Raji (cell line): ENCODE measurements around the gene ZMYM4.

ENCODE experiments used
- POLR2A ChIP-seq: IDR thresholded peaks from 2 replicates; pipeline ENCODE4 v1.6.1; 2011; ENCODE audit warnings: low read depth, low read length, control low read depth; ENCODE audit not compliant: insufficient read depth

Gene ZMYM4

DNA sequence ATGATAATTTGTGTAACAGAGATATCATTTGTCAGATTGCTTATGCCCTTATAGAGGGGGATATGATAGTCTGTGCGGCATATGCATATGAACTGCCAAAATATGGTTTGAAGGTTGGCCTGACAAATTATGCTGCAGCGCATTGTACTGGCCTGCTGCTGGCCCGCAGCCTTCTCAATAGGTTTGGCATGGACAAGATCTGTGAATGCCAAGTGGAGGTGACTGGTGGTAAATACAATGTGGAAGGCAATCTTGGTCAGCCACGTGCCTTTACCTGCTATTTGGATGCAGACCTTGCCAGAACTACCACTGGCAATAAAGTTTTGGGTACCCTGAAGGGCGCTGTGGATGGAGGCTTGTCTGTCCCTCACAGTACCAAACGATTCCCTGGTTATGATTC lies 82.4 kb downstream of the ZMYM4 start:
- TF ChIP-seq POLR2A, result no peak

DNA sequence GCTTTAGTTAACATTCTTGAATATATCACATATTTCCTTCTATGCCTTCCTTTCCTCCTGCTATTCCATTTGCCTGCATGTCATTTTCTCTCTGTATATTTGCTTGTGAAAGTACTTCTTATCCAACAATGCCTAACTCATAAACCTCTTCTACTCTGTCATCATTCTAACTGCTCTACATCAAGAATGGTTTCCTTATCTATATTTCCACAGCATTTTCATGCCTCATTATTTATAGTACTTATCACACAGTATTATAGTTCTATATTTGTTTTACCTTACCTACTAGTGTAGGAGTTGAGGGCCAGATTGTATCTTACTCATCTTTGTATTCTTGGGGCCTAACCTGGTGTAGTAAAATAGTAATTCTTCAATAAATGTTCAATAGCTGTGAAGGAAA lies 91.5 kb downstream of the ZMYM4 start:
- TF ChIP-seq POLR2A, result no peak

DNA sequence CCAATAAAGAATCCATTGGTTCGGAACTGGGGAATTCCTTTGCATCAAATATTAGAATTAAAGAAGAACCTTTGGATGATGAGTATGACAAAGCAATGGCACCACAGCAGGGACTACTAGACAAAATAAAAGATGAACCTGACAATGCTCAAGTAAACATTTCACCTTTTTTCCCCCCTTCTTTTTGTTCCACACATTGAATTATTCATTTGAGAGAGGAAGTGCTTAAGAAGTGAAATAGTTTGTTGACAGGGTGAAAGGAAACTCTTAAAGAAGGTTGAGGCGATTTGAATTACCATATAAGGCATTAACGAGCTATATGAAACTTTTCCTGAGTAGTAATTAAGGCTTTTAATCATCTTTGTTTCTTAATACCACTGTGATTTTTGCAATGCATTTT lies 93.1 kb downstream of the ZMYM4 start:
- no peak for TF ChIP-seq POLR2A

- TF ChIP-seq POLR2A, result no peak
These were observed 96.2 kb downstream of the ZMYM4 start for GRCh38 chr1:35364741-35365140.

GRCh38 chr1:35367914-35368313 lies 99.4 kb downstream of the ZMYM4 start:
- TF ChIP-seq POLR2A, result no peak

- TF ChIP-seq POLR2A, result no peak
These were observed 101.6 kb downstream of the ZMYM4 start for GRCh38 chr1:35369922-35370671.

DNA sequence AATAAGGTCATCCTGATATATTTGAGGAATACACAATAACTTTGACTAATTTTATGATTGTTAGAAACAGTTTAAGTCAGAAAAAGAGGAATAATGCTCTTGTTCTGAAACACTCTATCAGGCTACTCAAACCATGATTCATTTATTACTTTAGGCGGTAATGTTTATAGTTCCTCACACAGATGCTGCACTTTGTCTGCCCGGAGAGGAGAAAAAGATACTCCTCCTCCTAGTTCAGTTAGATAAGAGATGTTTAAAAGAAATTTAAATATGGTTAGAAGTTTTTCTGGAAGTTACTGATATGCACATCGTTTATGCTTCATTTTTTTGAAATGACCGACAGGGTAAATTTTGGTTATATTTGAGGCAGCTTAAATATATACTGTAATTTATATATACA lies 103.0 kb downstream of the ZMYM4 start:
- no peak for TF ChIP-seq POLR2A

DNA sequence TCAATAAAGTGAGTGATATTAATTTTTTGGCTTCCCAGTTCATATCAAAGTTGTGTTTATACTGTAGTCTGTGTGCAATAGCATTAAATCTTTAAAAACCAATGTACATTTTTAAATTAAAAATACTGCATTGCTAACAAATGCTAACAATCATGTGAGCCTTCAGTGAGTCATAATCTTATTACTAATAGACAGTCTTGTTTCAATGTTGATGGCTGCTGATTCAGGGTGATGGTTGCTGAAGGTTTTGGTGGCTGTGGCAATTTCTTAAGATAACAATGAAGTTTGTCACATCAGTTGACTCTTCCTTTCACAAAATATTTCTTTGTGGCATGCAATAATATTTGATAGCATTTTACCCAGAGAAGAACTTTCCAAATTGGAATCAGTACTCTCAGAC lies 109.0 kb downstream of the ZMYM4 start:
- no peak for TF ChIP-seq POLR2A

GRCh38 chr1:35379317-35380000 lies 111.0 kb downstream of the ZMYM4 start:
- TF ChIP-seq POLR2A, result no peak

- no peak for TF ChIP-seq POLR2A
These were observed 113.6 kb downstream of the ZMYM4 start for GRCh38 chr1:35382107-35382506.

GRCh38 chr1:35386290-35386689 lies 117.8 kb downstream of the ZMYM4 start:
- no peak for TF ChIP-seq POLR2A

DNA sequence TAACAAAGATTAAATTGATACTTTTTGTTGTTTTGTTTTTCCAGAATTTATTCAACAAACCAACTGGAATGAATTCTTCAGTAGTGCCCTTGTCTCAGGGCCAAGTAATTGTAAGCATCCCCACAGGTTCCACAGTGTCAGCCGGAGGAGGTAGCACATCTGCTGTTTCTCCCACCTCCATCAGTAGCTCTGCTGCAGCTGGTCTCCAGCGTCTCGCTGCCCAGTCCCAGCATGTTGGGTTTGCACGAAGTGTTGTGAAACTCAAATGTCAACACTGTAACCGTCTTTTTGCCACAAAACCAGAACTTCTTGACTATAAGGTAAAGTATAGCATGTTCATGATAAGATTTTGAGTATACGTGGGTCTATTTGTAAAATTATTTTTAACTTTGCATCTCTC lies 118.5 kb downstream of the ZMYM4 start:
- no peak for TF ChIP-seq POLR2A

DNA sequence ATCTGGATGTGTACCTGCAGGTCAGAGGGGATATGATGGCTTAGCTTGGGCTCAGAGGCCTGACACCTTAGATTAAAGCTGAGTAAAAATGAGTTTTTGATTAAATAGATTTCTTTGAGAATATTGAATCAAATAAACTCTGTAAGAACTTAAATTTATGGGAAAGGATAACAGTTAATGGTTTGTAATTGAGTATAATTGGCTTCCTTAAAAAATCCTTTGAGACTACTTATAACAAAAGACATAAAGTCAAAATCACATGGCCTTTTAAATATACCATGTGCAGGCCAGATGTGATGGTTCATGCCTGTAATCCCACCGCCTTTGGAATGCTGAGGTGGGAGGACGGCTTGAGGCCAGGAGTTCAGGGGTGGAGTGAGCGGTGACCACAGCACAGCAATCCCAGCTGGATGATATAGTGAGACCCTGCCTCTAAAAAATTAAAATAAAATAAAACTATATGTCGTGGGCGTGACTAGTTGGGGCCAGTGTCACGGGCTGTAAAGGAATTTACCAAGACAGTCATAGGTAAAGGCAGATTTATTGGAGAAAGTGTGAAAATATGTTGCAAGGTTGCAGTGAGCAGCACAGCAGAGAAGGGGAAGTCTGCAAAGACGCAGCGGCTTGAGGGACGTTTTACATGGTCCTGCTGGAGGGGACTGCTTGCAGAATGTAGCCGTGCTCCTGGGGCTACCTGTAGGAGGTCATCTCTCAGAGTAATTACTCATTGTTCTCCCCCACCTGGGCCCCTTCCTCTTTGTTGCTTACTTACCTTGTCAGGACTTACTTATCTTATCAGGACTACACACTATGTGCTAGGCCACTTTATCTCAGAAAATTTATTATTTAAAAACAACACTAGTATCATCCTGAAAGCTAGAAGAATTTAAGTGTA lies 122.3 kb downstream of the ZMYM4 start:
- no peak for TF ChIP-seq POLR2A

- no peak for TF ChIP-seq POLR2A
These were observed 125.9 kb downstream of the ZMYM4 start for GRCh38 chr1:35394386-35394785.

DNA sequence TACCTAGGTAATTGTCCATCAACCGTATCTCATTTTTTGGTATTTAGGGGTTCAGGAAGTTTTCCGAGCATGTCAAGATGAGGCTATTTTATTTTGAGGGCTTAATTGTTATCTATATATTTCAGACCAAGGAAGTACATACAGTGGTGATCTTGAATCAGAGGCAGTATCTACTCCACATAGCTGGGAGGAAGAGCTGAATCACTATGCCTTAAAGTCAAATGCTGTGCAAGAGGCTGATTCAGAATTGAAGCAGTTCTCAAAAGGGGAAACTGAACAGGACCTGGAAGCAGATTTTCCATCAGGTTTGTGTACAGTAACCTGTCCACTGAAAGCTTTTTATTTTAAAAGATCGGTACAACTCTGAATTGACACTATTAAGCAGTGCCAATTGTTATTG lies 130.2 kb downstream of the ZMYM4 start:
- no peak for TF ChIP-seq POLR2A

- no peak for TF ChIP-seq POLR2A
These were observed 132.5 kb downstream of the ZMYM4 start for GRCh38 chr1:35401049-35401448.

DNA sequence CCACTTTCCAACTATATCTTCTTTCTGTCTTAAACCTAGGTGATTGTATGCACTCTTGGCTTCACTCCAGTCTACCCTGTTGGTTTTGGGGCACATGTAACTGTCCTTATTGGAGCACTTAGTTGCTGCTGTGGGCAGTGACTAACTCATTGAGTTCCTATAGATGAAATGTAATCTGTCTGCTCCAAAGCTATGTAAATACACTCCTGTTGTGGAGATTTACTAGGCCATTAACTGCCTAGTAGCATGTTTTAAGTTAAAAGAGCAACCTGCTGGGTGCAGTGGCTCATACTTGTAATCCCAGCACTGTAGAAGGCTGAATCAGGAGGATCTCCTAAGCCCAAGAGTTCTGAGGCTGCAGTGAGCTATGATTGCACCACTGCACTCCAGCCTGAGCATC lies 137.6 kb downstream of the ZMYM4 start:
- TF ChIP-seq POLR2A, result no peak
